ENCODE data around the gene SLC25A1.
"Not testable (repeated sequence)": the region's sequence is repeated elsewhere in the genome, so short reads cannot be mapped to it uniquely, and the experiment has no call there.

SLC25A1 gene

DNA sequence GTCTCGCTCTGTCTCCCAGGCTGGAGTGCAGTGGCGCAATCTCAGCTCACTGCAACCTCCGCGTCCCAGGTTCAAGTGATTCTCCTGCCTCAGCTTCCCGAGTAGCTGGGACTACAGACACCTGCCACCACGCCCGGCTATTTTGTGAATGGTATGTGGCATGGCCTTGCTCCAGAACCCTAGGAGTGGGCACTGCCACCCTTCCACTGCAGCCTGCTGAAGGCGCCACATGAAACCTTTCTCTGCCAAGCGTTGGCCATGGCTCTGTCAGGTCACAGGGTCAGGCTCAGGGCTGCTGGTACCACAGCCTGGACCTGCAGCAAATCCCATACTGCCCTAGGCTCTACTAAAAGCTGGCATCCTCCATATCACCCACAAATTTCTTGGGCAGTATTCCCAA lies 22.4 kb downstream of the SLC25A1 start:
- not testable (repeated sequence) for DNase-seq

DNA sequence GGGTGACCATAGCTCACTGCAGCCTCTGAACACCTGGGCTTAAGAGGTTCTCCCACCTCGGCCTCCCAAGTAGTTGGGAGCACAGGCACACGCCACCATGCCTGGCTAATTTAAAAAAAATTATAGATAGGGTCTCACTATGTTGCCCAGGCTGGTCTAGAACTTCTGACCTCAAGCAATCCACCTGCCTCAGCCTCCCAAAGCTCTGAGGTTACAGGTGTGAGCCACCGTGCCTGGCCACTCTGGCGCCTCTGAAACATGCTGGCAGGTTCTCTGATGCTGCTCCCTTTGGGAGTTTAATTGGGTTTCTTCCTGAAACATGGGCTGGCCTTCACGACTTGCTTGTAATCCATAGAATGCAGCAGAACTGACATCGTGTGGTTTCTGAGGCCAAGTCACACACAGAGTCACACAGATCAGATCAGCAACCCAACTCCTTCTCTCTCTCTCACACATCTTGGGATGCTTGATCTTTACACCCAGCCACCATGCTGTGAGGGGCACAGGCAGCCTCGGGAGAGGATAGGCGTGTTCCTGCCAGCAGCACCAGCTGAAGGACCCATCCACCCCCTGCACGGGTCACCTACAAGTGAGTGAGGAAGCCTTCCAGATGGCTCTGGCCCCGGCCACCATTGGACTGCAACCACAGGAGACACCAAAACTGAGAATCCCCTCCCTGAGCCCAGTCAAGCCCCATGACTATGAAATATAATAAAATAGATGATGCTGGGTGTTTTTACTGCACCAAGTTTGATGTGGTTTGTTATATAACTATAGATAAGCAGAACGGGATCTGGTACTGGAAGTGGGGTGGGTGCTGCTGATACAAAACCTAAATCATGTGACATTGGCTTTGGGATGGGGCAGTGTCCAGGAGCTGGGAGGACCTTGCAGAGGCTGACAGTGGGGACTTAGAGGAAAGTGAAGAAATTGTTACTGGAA lies 25.3 kb downstream of the SLC25A1 start:
- no peak for DNase-seq

DNA sequence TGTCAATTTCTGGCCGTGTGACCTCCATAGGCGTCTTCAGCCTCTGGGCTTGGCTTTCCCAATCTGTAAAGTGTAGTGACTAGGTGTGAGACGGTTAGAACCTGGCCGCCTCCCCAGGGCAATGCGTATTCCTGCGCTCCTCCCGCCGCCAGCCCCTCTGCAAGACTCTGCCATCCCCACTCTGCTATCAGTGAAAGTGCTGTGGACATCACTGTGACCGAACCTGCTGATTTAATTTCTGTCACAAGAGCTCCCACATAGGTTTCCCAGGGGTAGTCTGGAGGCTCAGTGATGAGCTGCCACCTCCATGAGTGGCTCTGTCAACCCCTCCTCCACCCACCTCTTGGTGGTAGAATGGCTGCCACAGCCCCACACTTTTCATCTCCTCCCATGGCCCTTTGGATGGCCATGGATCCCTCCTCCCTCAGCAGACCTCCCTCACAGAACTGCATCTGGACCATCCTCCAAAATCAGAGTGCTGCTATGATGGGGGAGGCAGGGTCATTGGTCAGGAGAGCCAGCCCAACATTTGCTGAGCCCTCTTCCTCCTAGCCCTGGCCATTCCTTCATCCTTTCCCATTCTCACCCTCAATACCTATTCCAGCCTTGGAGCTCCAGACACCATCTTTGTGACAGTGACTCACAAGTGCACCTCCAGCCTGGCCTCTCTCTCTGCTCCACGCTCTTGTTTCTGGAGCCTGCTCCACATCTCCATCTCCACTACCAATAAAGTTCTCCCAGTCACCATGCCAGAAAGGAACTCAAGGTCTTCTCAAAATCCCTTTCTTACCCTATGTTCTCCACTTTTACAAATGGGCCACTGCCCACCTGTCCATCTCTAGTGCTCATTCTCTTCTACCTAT lies 27.0 kb downstream of the SLC25A1 start:
- DNase-seq = no peak

DNA sequence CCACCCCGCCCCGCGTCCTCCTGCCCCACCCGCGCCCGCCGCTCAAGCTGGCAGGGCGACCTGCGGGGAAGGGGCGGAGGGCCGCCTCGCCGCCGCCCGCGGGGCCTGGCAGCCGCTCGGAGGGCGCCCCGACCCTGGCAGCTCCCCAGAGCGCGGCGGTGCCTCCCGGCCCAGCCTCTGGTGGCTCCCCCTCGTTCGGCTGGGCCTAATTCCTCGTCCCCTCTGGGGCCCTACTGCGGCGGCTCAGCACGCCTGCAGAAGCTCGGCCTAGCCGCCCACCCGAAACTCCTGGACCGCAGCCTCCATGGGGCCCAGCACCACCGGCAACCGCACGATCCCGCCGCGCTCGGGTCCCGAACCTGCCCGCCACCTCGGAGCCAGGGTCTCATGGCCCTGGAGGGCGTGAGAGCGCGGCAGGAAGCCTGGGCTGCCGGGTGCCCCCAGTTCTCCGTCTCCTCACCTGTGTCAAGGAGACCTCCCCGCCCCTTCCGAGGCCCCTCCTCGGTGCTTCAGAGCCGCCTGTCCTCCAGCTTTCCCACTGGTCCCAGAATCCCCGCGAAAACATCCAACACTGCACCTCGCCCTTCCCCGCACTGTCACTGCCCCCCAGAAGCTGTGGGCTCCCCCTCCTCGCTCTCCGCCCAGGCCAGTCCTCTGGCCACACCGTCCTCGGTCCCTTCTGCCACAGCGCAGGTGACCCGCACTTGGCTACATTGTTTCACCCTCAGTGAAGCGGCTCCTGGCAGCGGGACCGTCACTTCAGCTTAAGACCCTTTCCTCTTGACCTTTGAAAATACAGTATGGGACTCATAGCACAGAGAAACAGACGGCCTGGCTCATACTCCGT lies 27.8 kb downstream of the SLC25A1 start:
- no peak for DNase-seq

DNA sequence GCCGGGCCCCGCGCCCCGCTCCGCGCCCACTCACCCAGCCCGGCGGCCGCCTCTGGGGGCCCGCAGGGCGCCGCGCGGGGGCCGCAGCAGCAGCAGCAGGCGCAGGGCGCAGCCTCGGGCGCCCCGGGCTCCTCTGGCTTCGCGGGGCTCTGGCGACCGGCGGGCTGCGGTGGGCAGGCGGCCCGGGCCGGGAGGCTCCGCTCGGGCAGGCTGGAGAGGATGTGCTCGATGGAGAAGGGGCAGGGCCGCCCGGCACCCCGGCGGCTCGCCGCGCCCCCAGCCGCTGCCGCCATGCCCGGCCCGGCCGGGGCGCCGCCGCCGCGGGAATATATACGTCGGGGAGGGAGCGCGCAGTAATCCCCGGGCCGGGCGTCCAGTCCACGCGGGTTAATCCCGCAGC lies 28.5 kb downstream of the SLC25A1 start, which contains the start of gene GSC2:
Gene GSC2 (minus strand): TSS at position 302 of the 400 bp plus-strand sequence. CDS start 9 bp downstream, at position 293.
- DNase-seq = no peak

DNA sequence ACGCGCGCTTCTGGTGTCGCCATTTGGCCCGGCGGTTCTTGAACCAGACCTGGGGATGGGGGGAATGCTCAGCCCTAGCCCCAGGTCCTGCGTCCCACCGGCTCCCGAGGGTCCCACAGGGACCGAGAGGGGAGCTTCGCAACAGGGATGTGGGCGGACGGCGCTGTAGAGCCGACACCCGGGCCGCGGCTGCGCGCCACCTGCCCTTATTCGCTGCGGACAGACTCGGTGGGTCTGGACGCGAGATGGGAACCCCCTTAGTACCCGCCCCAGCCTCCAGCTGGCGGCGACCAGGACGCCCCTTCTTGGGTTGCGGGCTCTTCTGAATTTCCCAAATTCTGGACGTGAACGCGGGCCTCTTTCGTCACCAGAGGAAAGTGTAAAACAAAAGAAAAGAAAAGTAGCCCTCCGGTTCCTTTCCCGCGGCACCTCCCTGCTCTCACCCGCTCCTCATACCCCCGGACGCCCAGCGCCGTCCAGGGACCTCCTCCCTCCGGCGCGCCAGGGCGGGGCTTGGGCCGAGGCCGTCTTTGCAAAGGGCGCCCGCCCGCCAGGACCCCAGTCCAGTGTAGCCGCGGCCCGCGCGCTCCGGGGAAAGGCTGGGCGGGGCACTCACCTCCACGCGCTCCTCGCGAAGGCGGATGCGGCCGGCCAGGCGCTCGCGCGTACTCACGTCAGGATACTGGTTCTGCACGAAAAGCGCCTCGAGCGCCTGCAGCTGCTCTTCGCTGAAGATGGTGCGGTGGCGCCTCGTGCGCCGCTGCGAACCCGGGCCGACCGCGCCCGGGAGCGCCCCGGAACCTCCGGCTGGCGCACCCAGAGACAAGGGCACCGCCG lies 29.3 kb downstream of the SLC25A1 start:
- DNase-seq = no peak

DNA sequence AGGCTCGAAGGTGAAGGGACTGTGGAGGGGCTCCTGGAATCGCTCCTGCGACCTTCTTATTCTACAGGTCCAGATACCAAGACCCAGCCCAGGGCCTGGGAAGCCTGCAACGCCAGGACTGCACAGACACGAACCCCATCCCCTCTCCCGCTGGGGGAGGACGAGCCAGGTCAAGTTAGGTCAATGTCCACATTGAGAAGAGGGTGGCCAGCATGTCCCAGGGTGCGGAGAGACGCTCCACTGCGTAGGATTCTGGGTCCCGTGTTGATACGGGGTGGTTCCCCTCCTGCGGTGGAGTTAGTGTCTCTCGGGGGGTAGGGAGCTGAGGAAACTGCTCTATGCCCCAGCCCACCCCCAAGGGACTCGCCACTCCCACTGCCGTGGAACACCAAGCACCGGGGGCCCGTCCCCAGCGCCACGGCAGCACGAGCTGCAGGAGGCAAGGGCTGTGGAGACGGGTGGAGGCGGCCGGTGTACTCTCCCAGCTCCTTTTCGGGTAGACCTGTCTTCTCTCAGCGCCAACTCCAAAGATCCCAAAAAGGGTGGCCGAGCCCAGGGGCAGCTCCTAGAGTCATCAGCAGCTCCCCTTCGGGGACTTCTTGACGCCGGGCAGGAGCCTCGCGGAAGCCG lies 30.0 kb downstream of the SLC25A1 start:
- DNase-seq = no peak

DNA sequence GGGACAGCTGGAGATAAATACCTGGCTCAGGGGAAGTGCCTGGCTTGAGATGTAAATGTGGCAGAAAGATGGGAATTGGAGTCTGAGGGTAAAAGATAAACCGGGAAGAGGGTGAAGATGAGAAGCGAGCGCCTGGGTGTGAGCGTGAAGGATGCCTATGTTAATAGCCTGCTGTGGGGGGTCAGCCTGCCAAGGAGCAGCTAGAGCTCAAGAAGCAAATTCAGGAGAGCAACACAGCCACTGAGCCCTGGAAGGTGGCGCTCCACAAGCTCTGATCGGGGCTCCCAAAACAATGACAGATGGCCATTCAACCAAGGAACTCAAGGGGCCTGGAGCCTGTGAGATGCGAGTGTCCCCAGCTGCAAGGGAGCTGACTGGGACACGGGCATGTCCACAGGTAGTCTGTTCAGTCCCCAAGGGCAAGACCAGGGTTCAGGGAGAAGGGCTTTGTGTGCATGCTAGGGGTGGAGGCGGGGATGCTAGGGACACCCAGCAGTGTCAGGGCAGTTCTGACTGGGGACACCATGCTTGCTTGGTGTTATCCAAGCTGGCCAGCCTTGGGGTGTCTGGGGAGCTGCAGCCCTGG lies 31.2 kb downstream of the SLC25A1 start:
- no peak for DNase-seq

DNA sequence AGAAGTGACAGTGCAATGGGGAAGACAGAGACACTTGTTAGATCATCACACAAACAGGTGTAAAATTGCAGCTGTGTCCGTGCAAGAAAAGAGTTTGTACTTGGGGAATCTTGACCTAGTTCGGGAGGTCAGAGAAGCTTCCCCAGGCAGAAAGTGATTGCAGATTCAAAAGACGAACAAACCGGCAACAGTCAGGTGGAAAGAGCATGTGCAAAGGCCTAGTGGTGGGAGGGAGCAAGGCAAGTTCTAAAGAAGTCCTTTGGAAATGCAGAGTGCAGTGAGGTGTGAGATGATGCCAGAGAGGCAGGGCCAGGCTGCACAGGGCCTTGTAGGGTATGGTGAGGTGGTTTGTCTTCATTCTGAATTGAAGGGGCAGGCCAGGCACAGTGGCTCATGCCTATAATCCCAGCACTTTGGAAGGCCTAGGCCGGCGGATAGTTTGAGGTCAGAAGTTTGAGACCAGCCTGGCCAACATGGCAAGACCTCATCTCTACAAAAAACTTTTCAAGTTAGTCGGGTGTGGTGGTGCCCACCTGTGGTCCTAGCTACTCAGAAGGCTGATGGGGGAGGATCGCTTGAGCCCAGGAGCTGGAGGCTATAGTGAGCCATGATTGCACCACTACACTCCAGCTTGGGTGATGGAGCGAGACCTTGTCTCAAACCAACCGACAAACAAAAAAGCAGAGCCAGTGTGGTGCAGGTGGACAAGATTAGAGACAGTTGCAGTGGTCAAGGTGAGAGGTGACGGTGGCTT lies 32.1 kb downstream of the SLC25A1 start:
- DNase-seq = no peak

DNA sequence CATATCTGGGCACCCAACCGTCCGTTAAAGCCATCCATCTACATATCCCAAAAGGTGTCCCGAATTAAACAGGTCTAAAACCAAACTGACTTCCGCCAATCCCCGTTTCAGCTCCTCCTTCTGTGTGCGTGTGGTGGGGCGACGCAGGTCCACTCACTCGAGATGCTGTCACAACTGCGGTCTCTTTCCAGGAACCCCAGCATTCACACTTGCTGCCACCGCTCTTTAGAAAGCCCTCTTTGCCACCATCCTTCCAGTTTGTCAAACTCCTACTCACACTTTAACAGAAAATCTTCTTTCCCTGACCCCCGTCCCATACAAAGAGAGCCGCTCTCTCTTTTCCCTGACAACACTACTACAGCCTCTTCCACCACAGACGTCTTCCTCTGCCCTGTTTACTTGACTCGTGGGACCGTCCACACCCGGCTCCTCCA lies 34.6 kb downstream of the SLC25A1 start:
- no peak for DNase-seq

DNA sequence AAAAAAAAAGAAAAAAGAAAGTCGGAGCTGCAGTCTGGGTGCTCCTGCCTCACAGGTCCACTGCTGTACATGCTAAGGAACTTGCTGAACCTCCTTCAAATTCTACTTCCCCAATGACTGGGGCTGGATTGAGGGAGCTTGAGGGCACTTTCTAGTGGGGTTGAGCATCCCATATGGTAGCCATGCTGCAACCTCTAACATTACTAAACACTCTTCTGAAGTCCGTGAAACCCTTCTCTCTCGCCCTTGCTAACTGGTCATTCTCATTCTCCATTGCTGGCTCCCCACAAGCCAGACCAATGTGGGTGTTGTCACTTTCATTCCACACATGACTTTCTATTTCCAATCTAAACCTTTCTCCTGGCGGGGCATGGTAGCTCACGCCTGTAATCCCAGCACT lies 35.3 kb downstream of the SLC25A1 start:
- DNase-seq = no peak

DNA sequence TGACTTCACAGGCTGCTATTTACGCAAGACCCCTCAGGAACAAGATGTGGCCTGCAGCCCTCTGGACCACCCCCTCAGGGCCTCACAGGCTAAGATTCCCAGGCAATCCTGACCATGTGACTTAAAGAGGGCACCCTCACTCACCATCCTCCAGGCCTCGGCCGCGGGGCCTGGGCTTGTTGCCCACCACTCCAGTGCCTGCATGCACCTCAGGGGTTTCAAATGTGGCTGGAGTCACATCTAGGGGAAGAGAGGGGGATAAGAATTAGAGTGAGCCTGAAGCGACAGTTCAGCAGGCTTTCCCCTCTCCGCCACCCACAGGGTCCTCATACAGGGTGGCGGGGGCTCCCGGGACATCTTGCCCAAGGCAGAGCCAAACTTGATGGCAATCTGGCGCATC lies 36.1 kb downstream of the SLC25A1 start:
- no peak for DNase-seq

DNA sequence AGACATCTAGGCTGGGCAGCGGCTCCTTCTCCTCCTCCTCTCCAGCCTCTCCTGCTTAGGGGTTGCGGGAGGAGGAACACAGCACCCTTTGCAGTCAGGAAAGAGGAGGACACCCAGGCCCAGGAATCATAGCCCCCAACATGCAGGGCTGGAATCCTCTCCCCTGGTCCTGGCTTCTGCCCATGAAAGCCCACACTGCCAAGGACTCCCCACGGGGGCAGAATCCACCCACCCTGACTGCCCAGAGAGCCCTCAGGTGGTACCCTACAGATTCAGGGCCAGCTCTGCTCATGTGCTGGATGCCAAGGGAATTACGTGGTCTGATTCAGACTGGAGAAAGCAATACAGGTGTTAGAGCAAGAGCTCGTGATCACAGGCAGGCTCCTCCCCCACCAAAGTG lies 38.6 kb downstream of the SLC25A1 start:
- no peak for DNase-seq

DNA sequence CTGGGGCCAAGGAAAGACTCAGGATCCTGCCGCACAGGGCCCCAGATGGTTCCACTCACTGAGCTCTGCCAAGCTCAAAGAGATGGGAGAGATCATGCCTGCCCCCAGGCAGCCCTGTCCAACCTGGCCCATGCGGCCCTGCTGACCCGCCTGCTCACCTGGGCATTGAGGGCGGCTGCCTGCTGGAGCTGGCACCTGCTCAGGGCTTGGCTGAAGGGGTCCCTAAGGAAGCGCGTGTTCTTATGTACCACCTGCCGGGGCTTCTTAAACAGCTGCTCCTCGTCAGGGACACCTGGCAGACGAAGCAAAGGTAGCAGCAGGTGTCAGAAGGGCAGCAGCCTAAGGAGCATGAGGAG lies 39.6 kb downstream of the SLC25A1 start:
- no peak for DNase-seq

DNA sequence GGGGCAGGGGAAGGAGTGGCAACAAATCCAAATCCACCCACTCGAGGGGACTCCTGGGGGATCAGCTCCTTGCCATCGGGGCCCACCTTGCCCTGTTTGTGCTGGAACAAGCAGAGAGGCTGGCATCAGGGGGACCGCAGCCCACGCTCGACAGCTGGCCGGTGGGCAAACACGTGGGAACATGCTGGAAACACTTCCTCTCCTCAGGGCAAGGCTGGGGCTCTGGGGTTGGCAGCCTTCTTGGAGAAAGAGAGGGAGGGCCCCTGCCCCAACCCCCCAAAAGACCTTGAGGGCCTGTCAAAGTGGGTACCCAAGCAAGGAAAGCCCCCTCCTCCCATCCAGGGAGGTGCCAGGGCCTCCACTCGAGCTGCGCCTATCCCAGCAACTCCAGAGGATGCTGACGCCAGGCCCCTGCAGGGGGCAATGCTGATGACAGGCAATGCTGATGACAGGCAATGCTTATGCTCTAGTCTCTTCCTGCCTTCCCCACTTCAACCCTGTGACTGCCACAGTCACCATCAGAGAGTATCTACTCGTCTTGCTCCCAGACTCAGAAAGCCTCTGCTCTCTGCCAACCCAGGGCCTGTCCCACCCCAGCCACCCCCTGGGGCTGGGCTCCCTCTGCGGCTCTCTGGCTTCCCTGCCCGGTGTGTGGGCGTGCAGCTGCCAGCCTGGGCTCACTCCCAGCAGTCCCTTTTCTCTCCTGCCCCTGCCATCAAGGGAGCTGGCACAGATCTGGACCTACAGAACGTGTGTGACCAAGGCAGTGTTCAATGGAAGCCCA lies 40.1 kb downstream of the SLC25A1 start:
- DNase-seq = no peak

DNA sequence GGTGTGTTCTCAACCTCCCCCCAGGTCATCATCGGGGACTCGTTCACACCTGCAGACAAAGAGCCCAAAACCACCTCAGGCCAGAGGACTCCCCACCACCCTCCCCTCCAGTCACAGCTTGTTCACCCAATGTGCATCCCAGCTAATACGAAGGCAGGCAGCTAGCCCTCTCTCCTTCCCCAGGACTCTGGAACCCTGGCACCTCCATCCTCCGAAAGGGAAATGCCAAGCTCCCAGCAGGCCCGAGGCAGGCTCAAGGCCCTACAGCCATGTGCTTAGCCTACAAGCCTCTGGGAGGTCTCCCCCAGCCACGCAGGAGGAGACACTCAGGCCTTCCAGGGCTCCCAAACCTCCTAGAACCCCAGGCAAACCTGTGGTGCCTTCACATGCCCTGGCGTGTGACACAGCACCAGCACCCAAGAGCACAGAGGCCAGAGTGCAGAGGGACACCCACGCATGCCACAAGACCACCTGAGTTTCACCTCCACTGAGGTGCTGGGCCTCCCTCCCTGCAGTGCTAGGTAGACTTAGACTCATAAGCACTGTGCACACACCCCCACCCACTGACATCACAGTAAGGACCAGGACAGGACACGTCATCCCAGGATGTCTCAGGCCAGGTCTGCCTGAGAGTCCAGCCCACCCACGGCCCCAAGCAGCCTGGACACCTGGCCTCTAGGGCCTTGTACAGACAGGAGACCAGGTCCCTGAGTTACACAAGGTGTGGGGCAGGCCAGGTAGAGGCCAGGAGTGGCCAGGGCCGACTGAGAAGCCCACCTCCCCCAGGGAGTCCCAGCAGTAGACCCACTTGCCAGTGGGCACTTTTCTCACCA lies 40.9 kb downstream of the SLC25A1 start:
- no peak for DNase-seq

DNA sequence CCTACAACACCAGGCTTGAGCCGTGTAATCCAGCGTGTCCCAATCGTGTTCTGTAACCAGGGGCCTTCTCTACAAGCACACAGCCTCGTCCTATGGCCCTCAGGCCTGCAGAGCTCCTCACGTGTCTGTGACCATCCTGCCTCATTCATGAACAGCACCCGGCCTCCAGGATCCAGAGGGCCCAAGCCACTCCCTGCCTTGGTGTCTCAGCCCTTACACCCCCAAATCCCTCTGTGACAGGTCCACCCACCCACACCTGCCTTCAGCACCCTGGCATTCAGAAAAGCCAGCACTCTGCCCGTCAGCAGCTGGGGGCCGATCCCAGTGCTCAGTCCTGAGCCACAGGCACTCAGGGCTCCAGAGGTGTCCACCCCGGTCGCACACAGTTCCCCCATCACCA lies 41.6 kb downstream of the SLC25A1 start:
- DNase-seq = no peak

DNA sequence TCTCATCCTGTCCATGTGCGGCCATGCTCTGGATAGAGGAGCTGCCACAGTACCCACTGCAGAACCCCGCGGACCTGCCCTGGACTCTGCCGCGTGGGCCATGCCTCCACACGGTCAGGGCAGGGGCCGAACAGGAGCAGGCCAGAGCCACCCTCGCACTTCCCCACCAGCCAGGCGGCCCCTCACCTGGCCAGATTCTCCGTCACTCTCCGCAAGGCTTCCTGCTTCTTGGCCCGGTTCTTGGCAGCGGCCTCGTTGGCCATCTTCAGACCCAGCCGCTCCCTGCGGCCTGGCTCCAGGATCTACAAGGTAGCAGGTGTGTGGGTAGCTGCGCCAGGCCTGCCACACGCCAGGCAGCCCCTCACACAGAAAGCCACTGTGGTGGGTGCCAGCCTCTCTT lies 43.7 kb downstream of the SLC25A1 start:
- DNase-seq = no peak
